HCT116 (cell line): Measurements from ENCODE around the gene POTEJ. TPM values are rescaled to one million over a fixed set of nuclear protein-coding genes. Genes with fewer than 3 reads are reported as not detected.
"Not testable (repeated sequence)": the region's sequence is repeated elsewhere in the genome, so short reads cannot be mapped to it uniquely, and the experiment has no call there.

ENCODE experiments used
- ATAC-seq: fragments of 200-7000 bp; cut with Tn5 transposase; 2 replicates; pipeline ENCODE4 v1.9.1; 2020; ENCODE audit warnings: mild to moderate bottlenecking, moderate library complexity
- BruUV-seq: library from RNA; stranded (reverse); fragments of 400-500 nt; replicated peaks from 2 replicates; lab custom pipeline; 2021; lab: Mats Ljungman, UMichigan
- CTCF ChIA-PET: fragments of 300-600 bp; sonication (Branson Sonifier 250); formaldehyde crosslinking; loops from one replicate; lab custom pipeline; 2021; ENCODE audit warnings: antibody characterized with exemption; lab: Charles Lee
- POLR2A ChIA-PET: fragments of 300-600, 350-600 bp; sonication (Branson Sonifier 250); formaldehyde crosslinking; loops from one replicate; lab custom pipeline; 2021; ENCODE audit warnings: antibody characterized with exemption; lab: Charles Lee
- RAD21 ChIA-PET, 2 experiments: fragments of 300-600 bp; sonication (Branson Sonifier 250); formaldehyde crosslinking; loops; one replicate each; lab custom pipeline; 2023; ENCODE audit warnings: low total read pairs in 2 of 2; ENCODE audit not compliant: uncharacterized antibody in 2 of 2, unreplicated experiment in 2 of 2, low non-redundant PET in 1 of 2; lab: Charles Lee
- DNase-seq: peaks from one replicate; pipeline ENCODE4 v3.0.0-alpha.2; 2010; ENCODE audit warnings: low read depth, low spot score
- H2AFZ ChIP-seq: fragments of 200-600 bp; shearing (Covaris generic), sonication (generic); 2 replicates; pipeline ENCODE4 v1.6.1; 2017; ENCODE audit warnings: low read depth, mixed run types, mixed read lengths, antibody characterized with exemption, low read length; ENCODE audit not compliant: poor library complexity, severe bottlenecking
- H3K27ac ChIP-seq: 2 replicates; pipeline ENCODE4 v1.5.1; 2012; ENCODE audit warnings: low read depth, low read length
- H3K27me3 ChIP-seq: fragments of 200-600 bp; sonication (generic); 2 replicates; pipeline ENCODE4 v1.6.1; 2016; ENCODE audit warnings: mixed run types, low read length, mixed read lengths; ENCODE audit not compliant: insufficient read depth
- H3K36me3 ChIP-seq, 2 experiments: fragments of 200-500 bp in 1 of 2; fragments of 200-600 bp in 1 of 2; sonication (Bioruptor generic) in 1 of 2; sonication (generic) in 1 of 2; 2 replicates each; pipeline versions ENCODE4 v1.5.1 to v1.6.1; 2014 to 2016; ENCODE audit warnings: low read length in 2 of 2, inconsistent platforms in 1 of 2, mixed read lengths in 1 of 2, mixed run types in 1 of 2; ENCODE audit not compliant: insufficient read depth in 2 of 2, control insufficient read depth in 1 of 2
- H3K4me1 ChIP-seq, 2 experiments: fragments of 200-600 bp in 1 of 2; sonication (generic) in 1 of 2; 2 replicates each; pipeline versions ENCODE4 v1.5.1 to v1.6.1; 2012 to 2017; ENCODE audit warnings: low read length in 2 of 2, inconsistent platforms in 1 of 2, mild to moderate bottlenecking in 1 of 2, mixed read lengths in 1 of 2, mixed run types in 1 of 2, moderate library complexity in 1 of 2; ENCODE audit not compliant: insufficient read depth in 2 of 2, control insufficient read depth in 1 of 2
- H3K4me2 ChIP-seq: fragments of 200-600 bp; sonication (generic); 2 replicates; pipeline ENCODE4 v1.6.1; 2017; ENCODE audit warnings: mixed run types, low read length, mixed read lengths
- H3K4me3 ChIP-seq, 2 experiments: fragments of 200-600 bp in 1 of 2; sonication (generic) in 1 of 2; replicated peaks in 1 of 2; 2 replicates each; pipeline ENCODE4 v1.5.1; 2011 to 2016; ENCODE audit warnings: low read length in 2 of 2, control low read depth in 1 of 2, low read depth in 1 of 2, mild to moderate bottlenecking in 1 of 2, mixed read lengths in 1 of 2, mixed run types in 1 of 2
- H3K79me2 ChIP-seq: fragments of 200-600 bp; sonication (generic); 2 replicates; pipeline ENCODE4 v1.6.1; 2017; ENCODE audit warnings: mild to moderate bottlenecking, mixed run types, low read length, moderate library complexity, mixed read lengths; ENCODE audit not compliant: insufficient read depth
- H3K9ac ChIP-seq: fragments of 200-600 bp; sonication (generic); 2 replicates; pipeline ENCODE4 v1.6.1; 2016; ENCODE audit warnings: low read length, mixed read lengths
- H3K9me2 ChIP-seq: fragments of 200-600 bp; sonication (generic), shearing (Covaris generic); 2 replicates; pipeline ENCODE4 v1.6.1; 2017; ENCODE audit warnings: mixed run types, mild to moderate bottlenecking, moderate library complexity; ENCODE audit not compliant: insufficient read depth
- H3K9me3 ChIP-seq, 2 experiments: fragments of 200-500 bp in 1 of 2; fragments of 200-600 bp in 1 of 2; sonication (Bioruptor generic) in 1 of 2; sonication (generic) in 1 of 2; 2 replicates each; pipeline ENCODE4 v1.6.1; 2014 to 2017; ENCODE audit warnings: low read length in 2 of 2, mixed read lengths in 2 of 2, inconsistent platforms in 1 of 2, low read depth in 1 of 2, mild to moderate bottlenecking in 1 of 2, mixed run types in 1 of 2, moderate library complexity in 1 of 2; ENCODE audit not compliant: control insufficient read depth in 1 of 2, insufficient read depth in 1 of 2
- H4K20me1 ChIP-seq: fragments of 200-600 bp; sonication (generic), shearing (Covaris generic); 2 replicates; pipeline ENCODE4 v1.6.1; 2017; ENCODE audit warnings: mixed run types, mild to moderate bottlenecking, moderate library complexity; ENCODE audit not compliant: insufficient read depth
- intact Hi-C: fragments of 100-400 bp; cut with micrococcal nuclease; formaldehyde crosslinking; loops from 2 replicates; pipeline ENCODE4 v1.10.0; 2022
- total RNA-seq: library from RNA; stranded (reverse); gene quantifications from one replicate; pipeline ENCODE4 v1.2.1, GENCODE V29; 2021; ENCODE audit not compliant: unreplicated experiment

Gene POTEJ
- total RNA-seq, 1 experiment from 2014 or later, result not detected

DNA sequence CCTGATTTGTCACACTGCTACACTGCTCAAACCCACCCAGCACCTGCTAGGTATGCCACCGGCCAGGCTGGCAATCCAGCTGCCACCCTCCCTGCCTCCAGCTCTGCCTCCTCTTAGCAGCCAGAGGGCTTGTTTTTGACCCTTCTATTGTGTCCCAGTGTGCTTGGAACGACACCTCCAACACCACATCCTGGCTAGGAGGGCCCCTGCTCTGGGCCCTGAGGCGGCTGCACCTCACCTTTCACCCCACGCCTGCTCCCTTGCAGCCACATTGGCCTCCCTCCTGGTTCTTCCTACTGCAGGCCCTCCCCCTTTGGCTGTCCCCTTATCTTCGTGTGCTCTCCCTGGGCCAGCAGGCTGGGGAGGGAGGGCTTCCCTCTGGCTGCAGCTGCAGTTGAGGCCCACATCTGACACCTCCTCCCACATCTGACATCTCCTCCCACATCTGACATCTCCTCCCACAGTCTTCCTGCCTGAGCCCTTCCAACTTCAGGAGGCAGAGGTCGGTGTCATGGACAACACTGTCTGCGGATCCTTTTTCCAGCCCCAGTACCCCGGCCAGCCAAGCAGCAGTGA lies 34.9 kb upstream of the POTEJ start:
- POLR2A ChIA-PET, H3K79me2 ChIP-seq, H3K4me2 ChIP-seq, H3K27me3 ChIP-seq, H3K36me3 ChIP-seq, H4K20me1 ChIP-seq, DNase-seq, H2AFZ ChIP-seq, H3K4me3 ChIP-seq, H3K9me2 ChIP-seq, intact Hi-C loops, CTCF ChIA-PET, H3K9me3 ChIP-seq, H3K4me1 ChIP-seq, H3K9ac ChIP-seq, ATAC-seq, BruUV-seq, H3K27ac ChIP-seq, RAD21 ChIA-PET: not testable (repeated sequence)

DNA sequence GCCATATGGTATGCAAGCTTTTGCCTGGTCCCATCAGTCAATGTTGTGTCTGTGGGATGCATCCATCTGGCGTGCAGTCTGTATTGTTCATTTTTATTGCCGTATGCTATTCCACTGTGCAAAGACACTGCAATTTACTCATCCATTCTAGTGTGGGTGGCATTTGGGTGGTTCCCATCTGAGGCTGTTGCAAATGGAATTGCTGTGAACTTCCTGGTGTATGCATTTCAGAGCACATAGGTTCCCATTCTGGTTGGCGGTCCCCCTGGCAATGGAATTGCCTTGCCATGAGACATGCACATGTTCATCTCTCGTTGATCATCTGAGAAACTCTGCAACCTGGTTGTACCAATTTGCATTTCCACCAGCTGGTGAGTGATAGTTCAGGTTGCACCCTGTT lies 33.7 kb upstream of the POTEJ start:
- BruUV-seq, H3K4me3 ChIP-seq: not testable (repeated sequence)

DNA sequence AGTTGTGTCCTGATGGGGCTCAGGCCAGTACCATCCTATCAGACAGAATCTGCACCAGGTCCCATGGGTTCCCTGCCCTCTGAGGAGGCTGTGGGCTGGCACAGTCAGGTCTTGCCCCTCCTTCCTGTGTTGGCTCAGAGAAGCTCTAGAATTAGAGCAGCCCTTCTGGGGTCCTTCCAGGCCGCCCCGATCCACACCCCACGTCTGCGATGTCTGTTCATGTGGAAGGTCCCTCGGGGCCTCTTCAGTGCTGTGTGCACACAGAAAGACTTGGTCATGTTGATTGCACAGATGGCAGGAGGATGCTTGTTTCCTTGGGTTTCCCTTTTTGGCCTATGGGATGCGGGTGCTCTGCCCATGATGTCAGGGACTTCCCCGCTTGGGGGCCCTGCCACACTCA lies 32.1 kb upstream of the POTEJ start:
- POLR2A ChIA-PET, H2AFZ ChIP-seq, DNase-seq, BruUV-seq, intact Hi-C loops, ATAC-seq, H3K79me2 ChIP-seq, RAD21 ChIA-PET, H3K9me2 ChIP-seq, H3K36me3 ChIP-seq, CTCF ChIA-PET, H3K4me1 ChIP-seq, H3K27me3 ChIP-seq, H3K9me3 ChIP-seq, H3K27ac ChIP-seq, H3K9ac ChIP-seq, H3K4me3 ChIP-seq, H3K4me2 ChIP-seq, H4K20me1 ChIP-seq: not testable (repeated sequence)

More for the DNA sequence above, 33.7 kb upstream of the POTEJ start:
- intact Hi-C loops, POLR2A ChIA-PET, H2AFZ ChIP-seq, CTCF ChIA-PET, ATAC-seq, H4K20me1 ChIP-seq, H3K79me2 ChIP-seq, H3K27me3 ChIP-seq, H3K4me2 ChIP-seq, RAD21 ChIA-PET, H3K36me3 ChIP-seq, H3K9me3 ChIP-seq, H3K9me2 ChIP-seq, H3K4me1 ChIP-seq, H3K9ac ChIP-seq, H3K27ac ChIP-seq, DNase-seq: not testable (repeated sequence)

DNA sequence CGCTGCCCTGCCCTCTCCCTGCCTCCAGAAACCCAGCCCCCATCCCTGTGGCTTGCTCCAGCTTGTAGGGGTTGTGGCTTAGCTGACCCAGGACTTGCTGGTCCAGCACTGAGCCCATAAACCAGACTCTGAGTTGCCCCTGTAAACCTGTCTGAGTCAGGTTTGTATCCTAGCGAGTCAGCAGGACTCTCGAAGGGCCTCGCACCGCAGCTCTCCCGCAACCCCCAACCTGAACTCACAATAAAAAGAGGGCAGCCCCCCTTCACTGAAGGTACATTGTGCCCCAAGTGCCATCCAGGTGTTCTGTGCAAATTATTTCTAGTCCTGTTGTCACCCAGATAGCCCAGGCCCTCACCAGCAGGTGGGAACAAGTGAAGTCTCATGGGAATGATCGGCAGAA lies 29.7 kb upstream of the POTEJ start:
- intact Hi-C loops, H3K4me2 ChIP-seq, H3K4me3 ChIP-seq, H4K20me1 ChIP-seq, H3K9ac ChIP-seq, H3K79me2 ChIP-seq, DNase-seq, ATAC-seq, H3K4me1 ChIP-seq, H3K9me2 ChIP-seq, BruUV-seq, H3K36me3 ChIP-seq, POLR2A ChIA-PET, CTCF ChIA-PET, H3K27ac ChIP-seq, H3K27me3 ChIP-seq, H3K9me3 ChIP-seq, H2AFZ ChIP-seq, RAD21 ChIA-PET: not testable (repeated sequence)
